MCF 10A (cell line): ENCODE data around the gene SPATA2L. TPM values are rescaled to one million over a fixed set of nuclear protein-coding genes. Genes with fewer than 3 reads are reported as not detected.

Experiments
- total RNA-seq: library from RNA; stranded (reverse); gene quantifications from 2 replicates; pipeline ENCODE4 v1.2.3, GENCODE V29; 2022

SPATA2L gene
- total RNA-seq, 1 experiment from 2014 or later: 12.5 TPM

Other genes starting within 250 kb of the SPATA2L start
- 218 and 237 TPM in 2 replicates for gene ANKRD11, start 211.1 kb downstream of the SPATA2L start, total RNA-seq
- gene SPG7, start 193.3 kb downstream of the SPATA2L start, total RNA-seq: 82.4 and 92.3 TPM in 2 replicates
- 3,133 and 3,148 TPM in 2 replicates for gene RPL13, start 141.0 kb downstream of the SPATA2L start, total RNA-seq
- 86.8 and 92.4 TPM in 2 replicates for gene CPNE7, start 125.9 kb downstream of the SPATA2L start, total RNA-seq
- gene DPEP1, start 88.1 kb downstream of the SPATA2L start, total RNA-seq: 0.29 and 0.82 TPM in 2 replicates
- 59.7 and 62.4 TPM in 2 replicates for gene CHMP1A, start 44.0 kb downstream of the SPATA2L start, total RNA-seq
- gene SPATA33, start 43.9 kb downstream of the SPATA2L start, total RNA-seq: 7.2 and 9.5 TPM in 2 replicates
- gene CDK10, start 15.0 kb downstream of the SPATA2L start, total RNA-seq: 73.0 and 83.4 TPM in 2 replicates
- 12.0 and 13.2 TPM in 2 replicates for gene VPS9D1, start 19.2 kb upstream of the SPATA2L start, total RNA-seq
- gene ZNF276, start 19.8 kb upstream of the SPATA2L start, total RNA-seq: 32.7 and 33.6 TPM in 2 replicates
- 18.5 and 30.6 TPM in 2 replicates for gene FANCA, start 114.9 kb upstream of the SPATA2L start, total RNA-seq
- 3.8 and 4.8 TPM in 2 replicates for gene SPIRE2, start 126.8 kb upstream of the SPATA2L start, total RNA-seq
- 200 and 239 TPM in 2 replicates for gene TCF25, start 171.9 kb upstream of the SPATA2L start, total RNA-seq
- gene MC1R, start 217.2 kb upstream of the SPATA2L start, total RNA-seq: 12.0 and 13.1 TPM in 2 replicates
- gene TUBB3, start 221.6 kb upstream of the SPATA2L start, total RNA-seq: 20.2 and 23.0 TPM in 2 replicates
- gene DEF8, start 247.1 kb upstream of the SPATA2L start, total RNA-seq: 68.8 and 78.2 TPM in 2 replicates